ENCODE measurements around the gene KHNYN.
"Not testable (repeated sequence)": the region's sequence is repeated elsewhere in the genome, so short reads cannot be mapped to it uniquely, and the experiment has no call there.

KHNYN gene

GRCh38 chr14:24465805-24466204 lies 36.1 kb downstream of the KHNYN start:
- no peak for DNase-seq (ENCODE audit: low read depth)
- TF ChIP-seq, protein P1, sequence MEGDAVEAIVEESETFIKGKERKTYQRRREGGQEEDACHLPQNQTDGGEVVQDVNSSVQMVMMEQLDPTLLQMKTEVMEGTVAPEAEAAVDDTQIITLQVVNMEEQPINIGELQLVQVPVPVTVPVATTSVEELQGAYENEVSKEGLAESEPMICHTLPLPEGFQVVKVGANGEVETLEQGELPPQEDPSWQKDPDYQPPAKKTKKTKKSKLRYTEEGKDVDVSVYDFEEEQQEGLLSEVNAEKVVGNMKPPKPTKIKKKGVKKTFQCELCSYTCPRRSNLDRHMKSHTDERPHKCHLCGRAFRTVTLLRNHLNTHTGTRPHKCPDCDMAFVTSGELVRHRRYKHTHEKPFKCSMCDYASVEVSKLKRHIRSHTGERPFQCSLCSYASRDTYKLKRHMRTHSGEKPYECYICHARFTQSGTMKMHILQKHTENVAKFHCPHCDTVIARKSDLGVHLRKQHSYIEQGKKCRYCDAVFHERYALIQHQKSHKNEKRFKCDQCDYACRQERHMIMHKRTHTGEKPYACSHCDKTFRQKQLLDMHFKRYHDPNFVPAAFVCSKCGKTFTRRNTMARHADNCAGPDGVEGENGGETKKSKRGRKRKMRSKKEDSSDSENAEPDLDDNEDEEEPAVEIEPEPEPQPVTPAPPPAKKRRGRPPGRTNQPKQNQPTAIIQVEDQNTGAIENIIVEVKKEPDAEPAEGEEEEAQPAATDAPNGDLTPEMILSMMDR (conservative IDR thresholded peaks at IDR 0.05; ENCODE audit: low read length): no peak
- no peak overlapping the region for H3K4me3 ChIP-seq (ENCODE audit: low read length)

GRCh38 chr14:24470450-24470849 lies 40.7 kb downstream of the KHNYN start:
- not testable (repeated sequence) for DNase-seq (ENCODE audit: low read depth); H3K4me3 ChIP-seq (ENCODE audit: low read length)

DNA sequence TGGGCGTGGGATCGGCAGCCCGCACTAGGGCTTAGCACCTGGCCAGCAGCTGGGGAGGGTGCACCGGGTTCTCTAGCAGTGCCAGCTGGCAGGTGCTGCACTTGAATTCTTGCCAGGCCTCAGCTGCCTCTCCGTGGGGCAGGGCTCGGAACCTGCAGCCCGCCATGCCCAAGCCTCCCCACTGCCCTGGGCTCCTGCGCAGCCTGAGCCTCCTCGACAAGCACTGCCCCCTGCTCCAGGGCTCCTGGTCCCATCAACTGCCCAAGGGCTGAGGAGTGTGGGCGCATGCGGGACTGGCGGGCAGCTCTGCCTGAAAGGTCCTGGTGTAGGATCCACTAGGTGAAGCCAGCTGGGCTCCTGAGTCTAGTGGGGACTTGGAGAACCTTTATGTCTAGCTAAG lies 43.5 kb downstream of the KHNYN start:
- H3K4me3 ChIP-seq (ENCODE audit: low read length): no peak overlapping the region
- no peak for DNase-seq (ENCODE audit: low read depth)
- TF ChIP-seq, protein P1 (conservative IDR thresholded peaks at IDR 0.05; ENCODE audit: low read length): no peak

DNA sequence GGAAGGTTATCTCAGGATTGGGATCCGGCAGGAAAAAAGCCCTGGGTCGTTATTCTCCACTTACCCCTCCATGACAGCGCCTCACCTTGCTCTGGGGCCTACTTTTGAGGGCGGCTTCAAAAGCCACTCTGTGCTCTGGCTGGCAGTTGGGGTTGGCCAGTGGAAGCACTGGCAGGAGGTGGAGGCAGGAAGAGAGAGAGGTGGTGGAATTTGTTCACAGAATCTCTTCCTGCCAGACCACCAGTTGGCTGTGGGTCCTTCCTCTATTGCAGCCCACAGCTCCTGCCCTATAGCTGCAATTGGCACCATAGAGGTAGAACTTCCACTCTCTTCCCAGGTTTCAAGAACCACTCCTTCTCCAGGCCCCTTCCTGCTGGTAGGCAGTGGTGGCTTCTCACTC lies 45.5 kb downstream of the KHNYN start:
- no peak overlapping the region for H3K4me3 ChIP-seq (ENCODE audit: low read length)
- no peak for DNase-seq (ENCODE audit: low read depth)
- TF ChIP-seq, protein P1 (conservative IDR thresholded peaks at IDR 0.05; ENCODE audit: low read length): no peak

DNA sequence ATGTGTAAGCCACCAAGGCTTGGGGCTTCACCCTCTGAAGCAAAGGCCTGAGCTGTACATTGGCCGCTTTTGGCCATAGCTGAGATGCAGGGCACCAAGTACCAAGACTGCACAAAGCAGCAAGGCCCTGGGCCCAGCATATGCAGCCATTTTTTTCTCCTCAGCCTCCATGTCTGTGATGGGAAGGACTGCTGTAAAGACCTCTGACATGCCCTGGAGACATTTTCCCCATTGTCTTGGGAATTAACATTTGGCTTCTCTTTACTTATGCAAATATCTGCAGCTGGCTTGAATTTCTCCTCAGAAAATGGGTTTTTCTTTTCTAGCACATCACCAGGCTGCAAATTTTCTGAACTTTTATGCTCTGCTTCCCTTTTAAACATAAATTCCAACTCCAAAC lies 50.2 kb downstream of the KHNYN start:
- DNase-seq (ENCODE audit: low read depth); H3K4me3 ChIP-seq (ENCODE audit: low read length): not testable (repeated sequence)

GRCh38 chr14:24481622-24482324 lies 52.0 kb downstream of the KHNYN start:
- TF ChIP-seq, protein P1 (conservative IDR thresholded peaks at IDR 0.05; ENCODE audit: low read length): peak; percentile 57
- no peak overlapping the region for H3K4me3 ChIP-seq (ENCODE audit: low read length)
- DNase-seq (ENCODE audit: low read depth): peak; percentile 11

GRCh38 chr14:24482699-24483303 lies 53.0 kb downstream of the KHNYN start:
- DNase-seq (ENCODE audit: low read depth): peak; percentile 17

DNA sequence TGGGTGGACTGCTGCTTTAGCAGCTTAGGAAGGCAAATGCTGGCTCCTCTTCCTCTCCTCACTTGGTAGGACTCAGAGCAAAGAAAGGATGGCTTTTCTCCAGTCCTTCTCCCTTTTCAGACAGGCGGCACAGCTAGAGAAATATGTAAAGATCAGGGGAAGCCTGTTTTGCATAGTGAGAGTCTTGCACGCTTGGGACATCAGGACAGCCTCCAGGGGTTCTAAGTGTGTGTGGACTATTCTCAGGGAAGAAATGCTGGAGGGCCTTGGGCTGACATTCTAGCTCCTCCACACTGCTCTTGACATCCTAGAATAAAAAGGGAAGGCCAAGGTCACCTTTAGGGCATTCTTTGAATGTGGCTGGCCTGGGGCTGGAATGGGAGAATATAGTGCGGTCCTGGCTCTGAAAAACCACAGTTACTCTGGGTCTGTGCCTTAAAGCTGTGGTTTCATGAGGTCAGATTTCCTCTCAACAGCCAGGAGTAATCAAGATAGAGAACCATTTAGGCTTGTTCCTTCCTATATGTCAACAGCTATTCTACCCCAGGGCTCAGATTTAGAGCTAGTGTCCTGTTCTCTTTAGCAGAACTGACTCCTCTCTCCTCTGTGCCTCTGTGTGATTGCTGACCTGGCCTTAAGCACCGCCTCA lies 54.0 kb downstream of the KHNYN start:
- no peak for DNase-seq (ENCODE audit: low read depth)
- TF ChIP-seq, protein P1 (conservative IDR thresholded peaks at IDR 0.05; ENCODE audit: low read length): no peak
- no peak overlapping the region for H3K4me3 ChIP-seq (ENCODE audit: low read length)

More at GRCh38 chr14:24482699-24483303, 53.0 kb downstream of the KHNYN start:
- H3K4me3 ChIP-seq (ENCODE audit: low read length): not testable (repeated sequence)

All from AG10803 (cell line).